HG03439 (cell line): ENCODE results near the gene SLC12A3.
A peak's percentile ranks its signal among the peaks of the same experiment; 100 is the strongest.

Experiments
- ATAC-seq: cut with Tn5 transposase; IDR thresholded peaks from one replicate; pipeline ENCODE4 v1.9.1; 2021; ENCODE audit warnings: mild to moderate bottlenecking, moderate library complexity; ENCODE audit not compliant: unreplicated experiment

SLC12A3 gene

GRCh38 chr16:56889206-56889605 lies 24.2 kb downstream of the SLC12A3 start:
- ATAC-seq: no peak

- no peak for ATAC-seq
These were observed 26.7 kb downstream of the SLC12A3 start for GRCh38 chr16:56891685-56892084.

DNA sequence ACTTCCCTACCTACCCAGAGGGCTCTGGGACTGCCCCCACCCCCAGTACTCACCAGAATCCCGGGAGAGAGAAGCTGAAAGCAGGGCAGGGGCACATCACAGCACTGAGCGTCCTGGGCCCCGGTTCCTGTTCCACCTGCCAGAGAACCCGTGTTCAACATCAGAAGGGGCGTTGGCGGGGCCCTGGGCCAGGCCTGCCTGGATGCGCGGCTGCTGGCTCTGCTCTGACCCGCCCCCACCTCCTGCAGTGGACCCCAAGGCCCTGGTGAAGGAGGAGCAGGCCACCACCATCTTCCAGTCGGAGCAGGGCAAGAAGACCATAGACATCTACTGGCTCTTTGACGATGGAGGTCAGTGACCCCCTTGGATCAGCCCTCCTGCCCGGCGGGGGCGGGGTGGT lies 27.7 kb downstream of the SLC12A3 start:
- no peak for ATAC-seq

- ATAC-seq: no peak
These were observed 29.4 kb downstream of the SLC12A3 start for GRCh38 chr16:56894331-56894917.

- ATAC-seq: no peak
These were observed 30.8 kb downstream of the SLC12A3 start for GRCh38 chr16:56895813-56896212.

DNA sequence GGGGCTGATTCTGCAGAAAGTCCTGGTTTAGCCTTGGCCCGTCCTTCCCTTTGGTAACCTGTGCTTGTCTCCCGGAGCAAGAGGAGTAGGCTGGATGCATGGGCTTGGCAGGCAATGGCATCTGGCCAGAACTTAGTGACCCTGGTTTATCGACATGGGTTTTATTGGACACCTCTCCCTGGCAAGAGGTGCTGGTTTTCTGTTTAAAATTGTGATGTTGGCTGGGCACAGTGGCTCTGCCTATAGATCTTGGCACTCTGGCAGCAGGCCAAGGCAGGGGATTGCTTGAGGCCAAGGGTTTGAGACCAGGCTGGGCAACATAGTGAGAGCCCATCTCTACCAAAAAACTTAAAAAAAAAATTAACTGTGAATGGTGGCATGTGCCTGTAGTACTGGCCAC lies 31.2 kb downstream of the SLC12A3 start:
- ATAC-seq: no peak

DNA sequence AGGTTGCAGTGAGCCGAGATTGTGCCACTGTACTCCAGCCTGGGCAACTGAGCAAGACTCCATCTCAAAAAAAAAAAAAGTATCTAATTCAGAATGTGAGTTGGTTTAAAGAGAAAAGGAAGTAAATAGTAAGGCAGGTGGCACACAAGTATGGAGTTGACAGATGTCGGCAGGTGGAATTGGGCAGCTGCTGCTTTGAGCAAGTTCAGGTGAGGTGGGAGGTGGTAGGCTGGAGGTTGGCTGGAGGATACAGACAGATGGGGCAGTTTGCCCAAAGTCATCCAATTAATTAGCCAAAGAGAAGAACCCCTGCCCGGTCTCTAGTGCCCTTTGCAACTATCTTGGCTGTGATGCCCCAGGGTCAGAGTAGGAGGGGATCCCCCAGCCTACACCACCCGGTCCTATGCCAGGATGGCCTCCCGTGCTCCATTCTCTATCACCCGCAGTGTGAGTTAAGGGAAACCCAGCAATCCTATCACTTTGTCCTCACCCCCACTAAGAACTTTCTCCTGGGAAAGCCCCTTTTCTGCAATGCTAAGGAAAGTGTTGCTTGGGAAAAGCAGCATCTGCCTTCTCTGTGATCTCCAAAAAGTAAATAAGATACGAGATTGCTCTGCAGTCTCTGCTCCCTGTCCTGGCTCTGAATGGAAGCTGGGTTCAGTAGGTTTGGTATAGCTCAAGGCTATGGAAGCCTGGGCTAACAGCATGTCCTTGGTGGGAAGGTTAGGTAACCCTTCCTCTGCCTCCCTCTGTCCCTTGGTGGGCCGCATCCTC lies 32.2 kb downstream of the SLC12A3 start:
- ATAC-seq: no peak

DNA sequence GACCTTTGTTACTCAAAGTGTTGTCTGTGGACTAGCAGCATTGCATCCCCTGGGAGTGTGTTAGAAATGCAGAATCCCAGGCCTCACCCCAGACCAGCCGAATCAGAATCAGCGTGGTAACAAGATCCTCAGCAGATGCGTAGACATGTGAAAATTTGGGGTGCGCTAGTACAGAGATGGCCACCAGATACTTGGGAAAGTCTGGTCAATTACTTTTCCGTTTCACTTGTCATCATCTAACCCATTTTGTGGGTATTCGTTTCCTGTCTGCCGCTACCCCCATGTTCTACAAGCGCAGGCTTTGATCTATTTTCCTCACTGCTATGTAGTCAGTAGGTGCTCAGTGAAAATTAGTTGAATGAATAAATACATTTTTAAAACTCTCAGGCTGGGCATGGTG lies 33.8 kb downstream of the SLC12A3 start:
- no peak for ATAC-seq

- no peak for ATAC-seq
These were observed 38.9 kb downstream of the SLC12A3 start for GRCh38 chr16:56903866-56904265.

DNA sequence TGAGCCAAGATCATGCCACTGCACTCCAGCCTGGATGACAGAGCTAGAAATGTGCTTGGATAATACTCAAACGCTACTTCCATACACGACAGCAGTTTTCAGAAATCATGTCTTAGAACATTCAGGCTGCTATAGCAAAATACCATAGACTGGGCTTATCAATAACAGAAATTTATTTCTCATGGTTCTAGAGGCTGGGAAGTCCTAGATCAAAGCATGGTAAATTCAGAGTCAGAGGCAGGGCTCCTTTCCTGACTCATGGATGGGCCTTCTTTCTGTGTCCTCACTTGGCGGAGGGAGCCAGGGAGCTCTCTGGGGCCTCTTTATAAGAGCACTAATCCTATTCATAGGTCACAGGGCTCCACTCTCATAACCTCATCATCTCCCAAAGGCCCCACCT lies 42.4 kb downstream of the SLC12A3 start:
- ATAC-seq: no peak

- ATAC-seq: no peak
These were observed 44.5 kb downstream of the SLC12A3 start for GRCh38 chr16:56909527-56909979.

- ATAC-seq: no peak
These were observed 45.1 kb downstream of the SLC12A3 start for GRCh38 chr16:56910112-56910511.

DNA sequence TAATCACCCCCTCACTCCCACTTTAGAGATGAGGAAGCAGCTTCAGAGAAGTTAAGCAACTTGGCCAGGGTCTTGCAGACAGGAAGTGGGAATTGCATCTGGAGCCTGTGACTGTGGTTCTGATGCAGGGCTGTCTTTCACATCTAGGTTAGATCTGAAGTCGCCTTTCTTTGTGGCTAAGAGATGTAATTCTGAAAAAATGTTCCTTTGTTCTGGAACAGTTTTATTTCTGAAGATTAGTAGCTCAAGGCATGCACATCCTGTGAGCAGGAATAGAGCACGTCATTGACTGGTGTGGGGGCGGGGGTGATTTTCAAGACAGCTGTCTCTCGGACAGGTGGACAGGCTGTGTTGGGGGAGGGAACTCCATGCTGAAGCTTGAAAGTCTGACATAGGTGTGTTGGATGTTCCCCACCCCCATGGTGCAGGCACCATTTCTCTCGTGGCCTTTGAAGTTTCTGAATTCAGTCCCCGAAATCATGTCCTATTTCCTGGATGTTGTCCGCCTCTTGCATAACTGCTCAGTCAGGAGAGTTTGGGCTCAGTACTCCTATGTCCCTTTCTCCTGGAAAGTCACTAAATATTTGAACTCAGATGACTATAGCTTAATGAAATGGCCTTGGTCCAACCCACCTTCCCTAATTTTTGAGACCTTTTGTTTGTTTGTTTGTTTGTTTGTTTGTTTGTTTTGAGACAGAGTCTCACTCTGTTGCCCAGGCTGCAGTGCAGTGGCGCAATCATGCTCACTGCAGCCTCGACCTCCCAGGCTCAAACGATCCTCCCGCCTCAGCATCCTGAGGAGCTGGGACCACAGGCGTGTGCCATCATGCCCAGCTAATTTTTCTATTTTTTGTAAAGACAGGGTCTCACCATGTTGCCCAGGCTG lies 45.9 kb downstream of the SLC12A3 start:
- no peak for ATAC-seq

- ATAC-seq: peak; percentile 55
These were observed 47.0 kb downstream of the SLC12A3 start for GRCh38 chr16:56911771-56912571.

DNA sequence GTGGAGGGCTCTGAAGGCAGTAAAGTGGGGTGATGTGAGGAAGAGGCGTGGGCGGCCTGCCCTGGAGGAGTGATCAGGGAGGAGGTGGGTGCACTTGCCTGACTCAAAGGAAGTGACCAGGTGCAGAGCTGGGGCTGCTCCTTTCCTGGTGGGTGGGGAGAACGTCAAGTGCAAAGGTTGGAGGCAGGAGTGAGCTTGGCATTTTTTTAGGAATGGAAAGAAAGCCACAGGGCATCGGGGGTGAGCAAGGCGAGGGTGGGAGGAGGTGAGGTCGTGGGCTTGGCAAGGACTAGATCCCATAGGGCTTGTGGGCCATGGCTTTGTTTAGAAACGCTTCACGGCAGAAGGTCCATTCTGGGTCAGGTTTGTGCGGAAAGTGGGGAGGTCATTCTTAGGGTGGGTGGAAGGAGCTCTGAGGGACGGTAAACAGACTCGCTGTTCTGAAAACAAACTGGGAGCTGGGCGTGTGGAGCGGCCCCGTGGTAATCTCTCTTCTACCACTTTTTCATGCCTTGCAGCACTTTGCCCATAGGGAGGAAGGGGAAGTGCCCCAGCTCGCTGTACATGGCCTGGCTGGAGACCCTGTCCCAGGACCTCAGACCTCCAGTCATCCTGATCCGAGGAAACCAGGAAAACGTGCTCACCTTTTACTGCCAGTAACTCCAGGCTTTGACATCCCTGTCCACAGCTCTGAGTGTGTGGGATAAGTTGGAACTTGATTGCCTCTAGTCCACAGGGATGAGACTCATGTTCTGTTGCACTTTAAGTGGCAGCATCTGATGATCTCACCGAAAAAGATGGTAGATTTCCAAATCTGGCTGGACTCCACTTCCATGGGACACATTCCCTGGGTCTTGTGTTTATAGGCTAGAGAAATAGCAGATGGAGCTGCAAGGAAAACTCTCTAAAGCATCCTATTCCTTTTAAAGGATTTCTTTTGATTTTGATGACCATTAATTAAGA lies 48.0 kb downstream of the SLC12A3 start:
- ATAC-seq: no peak

GRCh38 chr16:56914896-56915295 lies 49.9 kb downstream of the SLC12A3 start:
- no peak for ATAC-seq

DNA sequence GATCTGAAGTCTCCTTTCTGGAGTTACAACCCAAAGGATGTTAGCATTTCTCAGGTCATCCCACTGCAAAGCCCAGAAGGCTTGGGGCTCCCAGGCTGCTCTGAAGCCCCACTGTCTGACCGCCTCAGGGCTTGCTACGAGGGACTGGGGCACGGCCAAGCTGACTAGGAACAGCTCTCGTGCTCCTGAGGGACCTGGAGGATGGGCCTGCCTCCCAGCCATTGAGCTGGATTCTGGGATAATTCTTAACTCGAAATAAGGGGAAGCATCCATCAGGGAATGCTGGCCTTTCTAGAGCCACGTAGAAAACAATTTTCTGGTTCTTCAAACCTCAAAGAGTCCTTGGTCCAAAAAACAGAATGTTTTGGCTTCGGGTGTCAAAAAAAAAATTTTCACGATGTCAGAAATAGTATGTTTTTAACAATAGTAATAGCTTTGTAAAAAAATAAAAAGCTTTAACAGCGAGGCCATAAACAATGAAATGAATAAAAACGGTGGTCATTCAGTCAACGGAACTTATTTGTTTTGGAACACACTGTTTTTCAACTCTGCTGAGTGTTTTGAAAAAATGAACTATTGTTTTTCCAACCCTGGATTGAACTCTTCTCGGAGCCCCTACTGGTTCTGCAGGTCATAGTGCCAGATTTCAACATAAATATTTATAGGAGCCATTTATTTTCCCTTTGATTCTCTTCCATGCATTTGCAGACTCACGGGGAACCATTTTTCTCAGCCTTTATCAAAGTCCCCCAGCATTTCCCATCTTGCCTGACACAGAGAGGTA lies 50.5 kb downstream of the SLC12A3 start:
- no peak for ATAC-seq

DNA sequence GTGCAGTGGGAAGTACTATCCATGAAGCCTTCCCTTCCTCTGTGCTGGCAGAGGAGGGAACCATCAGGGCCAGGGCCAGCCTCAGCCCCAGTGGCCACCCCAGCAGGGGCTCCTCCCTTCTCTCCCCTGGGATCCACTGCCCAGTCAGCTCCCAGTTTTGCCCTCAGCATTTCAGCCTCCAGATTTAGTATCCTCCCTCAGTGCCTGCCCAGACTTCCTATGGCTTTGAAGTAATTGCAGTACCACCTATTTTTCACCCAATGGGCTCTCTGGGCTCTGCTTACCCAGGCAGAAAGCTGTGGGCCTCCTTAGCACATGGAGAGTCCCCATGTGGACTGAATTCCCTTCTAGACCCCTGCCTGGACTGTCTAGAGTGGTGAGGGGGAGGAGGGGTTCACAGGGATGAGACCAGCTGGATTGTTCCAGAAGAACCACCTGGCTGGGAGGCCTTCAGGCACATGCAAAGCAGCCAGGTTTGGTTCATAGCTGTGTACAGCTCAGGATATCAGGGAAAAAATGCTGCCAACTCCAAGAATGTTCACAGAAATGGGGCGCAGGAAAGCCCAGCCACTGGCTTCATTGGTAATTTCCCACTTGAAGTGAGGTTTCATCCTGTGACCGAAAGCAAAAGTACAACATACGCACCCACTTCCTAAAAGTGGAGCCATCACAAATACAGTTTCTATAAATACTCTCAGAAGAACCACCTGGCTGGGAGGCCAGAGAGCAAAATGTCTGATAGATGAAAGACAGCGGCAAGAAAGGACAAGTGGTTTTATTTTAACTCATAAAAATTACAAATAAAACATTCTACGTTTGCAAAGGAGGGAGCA lies 51.8 kb downstream of the SLC12A3 start:
- peak; percentile 60 for ATAC-seq
